NCI-H345 (cell line): ENCODE results near the gene CFAP92.

Source experiments
- DNase-seq: peaks from one replicate; lab custom pipeline; 2025; lab: John Stamatoyannopoulos, UW

The CFAP92 gene

DNA sequence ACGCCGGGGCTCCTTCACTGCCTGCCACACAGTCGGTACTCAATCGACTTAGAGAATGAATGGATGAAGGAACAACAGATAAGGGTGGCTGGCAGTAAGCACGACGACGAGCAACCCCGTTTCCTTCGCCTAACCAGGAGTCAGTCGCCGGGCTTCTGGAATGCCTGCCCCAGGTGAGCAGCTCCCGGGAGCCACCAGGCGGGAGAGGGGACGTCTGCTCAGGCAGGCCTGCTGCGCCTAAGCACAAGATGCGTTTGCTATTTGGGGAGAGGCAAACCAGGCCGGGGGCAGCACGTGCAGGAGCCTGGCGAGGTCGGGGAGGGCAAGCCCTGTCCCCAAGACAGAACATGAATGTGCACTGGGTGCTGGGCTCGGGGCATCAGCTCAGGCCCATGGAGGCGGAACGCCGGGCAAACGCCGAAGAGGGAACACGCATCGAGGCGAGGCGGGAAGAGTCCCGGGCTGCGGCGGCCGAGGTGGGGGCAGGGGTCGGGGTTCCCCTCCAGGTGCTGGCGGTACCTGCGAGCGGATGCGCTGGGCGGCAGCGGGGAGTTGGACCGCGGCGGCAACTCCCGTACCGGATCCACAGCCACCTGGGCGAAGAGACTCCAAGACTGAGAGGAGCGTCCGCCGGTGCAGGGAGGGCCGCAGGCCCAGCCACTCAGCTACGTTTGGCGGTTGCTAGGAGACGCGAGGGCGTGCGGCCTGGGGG, at the start of gene CFAP92:
CFAP92 (minus strand) TSS at position 616 of the 712 bp plus-strand sequence. CDS start 772 bp downstream, outside the sequence.
- DNase-seq = peak; percentile 78

DNA sequence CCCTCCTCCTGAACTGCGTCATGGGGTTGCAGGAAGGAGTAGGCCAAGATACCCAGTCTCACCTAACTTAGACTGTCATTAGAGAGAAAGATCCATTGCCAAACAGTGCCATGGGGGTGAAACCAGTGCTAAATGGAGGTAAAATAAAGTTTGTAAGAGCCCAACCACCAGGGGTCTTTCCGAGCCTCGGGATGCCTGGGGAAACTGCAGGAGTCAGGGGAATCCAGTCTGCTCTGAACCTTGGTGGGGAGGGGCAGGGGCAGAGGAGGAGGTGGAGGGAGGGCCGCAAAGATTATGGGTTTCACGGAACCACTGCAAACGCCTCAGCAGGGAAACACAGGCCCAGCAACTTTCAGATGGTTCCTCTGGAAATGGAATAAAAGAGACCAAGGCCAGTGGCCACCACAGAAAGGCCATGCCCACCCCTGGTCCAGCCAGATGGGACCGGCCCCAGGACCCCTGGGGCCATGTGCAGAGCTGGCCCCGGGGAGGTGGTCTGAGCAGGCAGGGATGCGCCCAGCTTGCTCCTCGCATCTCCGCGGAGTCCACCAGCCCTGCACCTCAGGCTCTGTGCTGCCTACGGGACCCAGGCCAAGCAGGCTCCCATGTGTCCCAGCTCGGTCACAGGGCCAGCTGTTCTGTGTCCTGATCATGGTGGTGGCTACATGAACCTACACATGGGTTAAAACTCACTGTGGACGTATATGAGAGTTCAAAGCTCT, 46.9 kb upstream of the CFAP92 start:
- DNase-seq = no peak

GRCh38 chr3:129040039-129040336, 46.1 kb upstream of the CFAP92 start:
- no peak for DNase-seq

- DNase-seq = peak; percentile 90
Measured at GRCh38 chr3:129039271-129040038, 45.6 kb upstream of the CFAP92 start.

DNA sequence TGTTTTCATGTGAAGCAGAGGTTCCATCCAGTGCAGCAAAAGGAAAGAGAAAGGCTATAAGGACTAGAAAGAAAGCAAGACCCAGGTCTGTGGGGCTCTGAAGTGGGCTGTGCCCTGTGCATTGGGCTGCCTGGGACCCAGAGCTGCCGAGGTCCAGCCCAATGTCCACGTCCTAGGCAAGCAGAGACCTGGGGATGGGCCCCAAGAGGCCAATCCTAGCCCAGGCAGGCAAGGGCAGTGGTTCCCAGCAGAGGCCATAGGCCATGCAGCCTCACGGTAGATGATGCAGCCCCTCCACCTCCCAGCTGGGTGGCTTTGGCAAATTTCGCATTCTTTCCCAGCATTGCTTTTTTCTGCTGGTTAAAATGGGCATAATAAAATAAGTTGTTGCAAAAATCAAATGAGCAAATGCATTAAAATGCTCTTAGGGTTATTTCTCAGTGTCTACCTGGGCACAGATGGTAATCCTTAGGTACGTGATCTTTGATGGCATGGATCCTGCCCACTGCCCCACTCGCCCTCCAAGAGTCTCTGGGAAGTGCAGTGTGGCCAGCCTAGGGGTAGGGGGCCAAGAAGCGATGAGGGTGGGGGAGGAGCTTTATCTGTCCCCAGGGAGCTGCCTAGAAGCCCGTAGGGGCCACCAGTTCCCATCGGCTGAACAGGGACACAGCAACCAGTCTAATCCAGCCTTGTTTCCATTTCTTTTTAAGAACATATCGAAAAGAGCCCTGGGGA, 44.4 kb upstream of the CFAP92 start:
- DNase-seq = no peak

GRCh38 chr3:129037093-129037419, 43.2 kb upstream of the CFAP92 start:
- DNase-seq = no peak

DNA sequence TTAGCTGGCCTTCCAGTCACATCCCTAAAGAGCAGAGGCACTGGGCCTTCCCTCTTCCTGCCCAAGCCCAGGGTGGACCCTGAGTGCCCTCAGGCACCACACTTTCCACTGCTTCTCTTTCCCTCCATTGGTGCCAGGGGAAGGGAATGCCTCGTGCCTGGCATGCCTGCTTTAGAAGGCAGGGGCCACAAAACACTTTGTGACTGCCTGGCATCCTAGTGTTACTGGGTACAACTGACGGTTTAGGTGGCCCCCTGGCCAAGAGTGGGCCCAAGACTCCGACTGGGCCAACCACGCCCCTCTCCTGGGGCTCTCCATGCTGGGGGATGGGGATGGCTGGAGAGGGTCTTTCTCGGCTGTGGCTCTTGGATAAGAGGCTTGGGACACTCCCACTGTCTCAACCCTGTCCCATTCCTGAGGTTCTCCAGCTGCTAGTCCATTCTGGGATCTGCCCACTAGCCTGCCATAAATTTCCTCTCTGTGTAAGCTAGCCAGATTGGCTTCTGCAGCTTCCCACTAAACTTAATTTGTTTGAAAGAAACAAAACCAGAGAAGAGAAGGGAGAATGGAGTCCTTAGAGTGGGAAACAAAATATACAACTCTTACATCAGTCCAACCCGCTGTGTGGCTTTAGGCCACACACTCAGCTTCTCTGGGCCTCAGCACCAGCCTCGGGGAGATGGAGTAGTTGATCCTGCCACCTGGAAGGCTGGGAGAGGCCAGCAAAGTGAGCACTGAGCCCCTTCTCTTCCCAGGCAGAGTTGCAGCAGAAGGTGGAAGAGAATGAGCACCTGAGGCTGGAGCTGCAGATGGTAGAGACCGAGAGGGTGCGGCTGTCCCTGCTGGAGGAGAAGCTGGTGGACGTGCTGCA, 42.6 kb upstream of the CFAP92 start:
- no peak for DNase-seq

DNA sequence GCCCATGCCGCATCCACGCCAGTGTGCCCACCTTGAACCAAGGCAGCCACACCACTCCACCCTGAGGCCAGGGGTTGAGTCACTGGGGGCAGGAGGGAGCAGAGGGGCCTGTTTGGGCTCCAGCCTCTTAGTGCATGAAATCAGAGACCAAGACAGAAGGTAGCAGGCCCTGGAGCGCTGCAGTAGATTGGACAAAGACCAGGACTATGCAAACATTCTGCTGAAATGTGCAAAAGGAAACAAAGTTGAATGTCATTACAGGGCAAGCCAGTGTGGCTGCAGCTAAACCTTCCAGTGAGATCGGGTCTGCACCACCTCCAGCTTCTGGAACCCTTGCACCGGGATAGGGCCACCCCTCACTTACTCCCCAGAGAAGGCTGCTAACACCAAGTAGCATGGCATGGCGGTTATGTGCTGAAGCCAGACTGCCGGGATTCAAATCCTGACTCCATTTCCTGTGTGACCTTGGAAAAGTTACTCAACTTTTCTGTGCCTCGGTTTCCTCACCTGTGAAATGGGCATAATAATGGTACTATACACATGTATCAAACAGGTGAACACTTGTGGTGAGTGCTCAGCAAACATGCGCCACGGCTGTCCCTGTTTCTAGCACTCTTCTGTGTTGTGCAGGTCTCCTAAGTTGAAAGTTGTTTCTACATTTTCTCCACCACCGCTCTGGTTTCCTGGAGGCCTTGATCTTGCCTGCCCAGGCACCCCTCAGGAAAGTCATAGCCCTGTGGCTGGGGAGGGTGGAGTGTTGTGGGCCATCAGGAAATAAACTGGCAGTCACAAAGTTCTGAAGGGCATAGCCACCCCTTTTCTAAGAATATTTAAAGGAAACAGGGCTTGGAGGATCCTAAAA, 41.7 kb upstream of the CFAP92 start:
- DNase-seq = no peak

- no peak for DNase-seq
Measured at GRCh38 chr3:129034642-129035041, 40.8 kb upstream of the CFAP92 start.

- no peak for DNase-seq
Measured at GRCh38 chr3:129033633-129034321, 39.9 kb upstream of the CFAP92 start.

DNA sequence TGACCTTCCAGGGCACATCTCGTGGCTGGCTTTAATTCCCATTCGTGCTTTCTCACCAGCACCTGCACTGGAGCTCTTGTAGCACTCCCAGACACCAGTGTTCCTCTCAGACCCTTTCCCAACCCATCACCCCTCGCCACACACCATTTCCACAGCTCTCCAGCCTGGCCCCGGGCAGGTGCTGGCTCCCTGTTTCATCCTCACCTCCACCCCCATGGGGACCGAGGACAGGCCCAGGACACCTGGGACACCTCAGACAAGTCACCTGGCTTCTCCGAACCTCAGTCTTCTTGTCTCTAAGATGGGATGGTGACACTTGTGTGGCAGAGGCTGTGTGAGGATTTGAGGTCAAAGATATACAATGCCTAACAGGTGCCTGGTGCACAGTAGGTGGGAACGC, 39.3 kb upstream of the CFAP92 start:
- DNase-seq = no peak

DNA sequence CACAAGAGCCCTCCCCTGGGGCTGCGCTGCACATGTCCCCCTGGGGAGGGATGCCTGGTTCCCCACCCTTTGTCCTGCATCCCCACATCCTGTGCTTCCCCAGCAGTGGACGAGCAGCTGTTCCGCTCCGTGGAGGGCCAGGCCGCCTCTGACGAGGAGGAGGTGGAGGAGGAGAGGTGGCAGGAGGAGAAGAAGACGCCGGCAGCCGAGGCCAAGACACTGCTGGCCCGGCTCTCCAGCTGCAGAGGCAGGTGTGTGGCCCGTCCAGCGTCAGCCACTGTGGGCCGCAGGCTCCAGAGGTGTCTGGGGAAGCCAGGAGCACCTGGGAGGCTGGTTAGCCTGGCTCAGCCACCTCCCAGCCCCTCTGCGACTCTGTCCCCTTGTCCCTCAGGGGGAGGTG, 38.8 kb upstream of the CFAP92 start:
- no peak for DNase-seq

GRCh38 chr3:129031476-129032215, 37.8 kb upstream of the CFAP92 start:
- no peak for DNase-seq

DNA sequence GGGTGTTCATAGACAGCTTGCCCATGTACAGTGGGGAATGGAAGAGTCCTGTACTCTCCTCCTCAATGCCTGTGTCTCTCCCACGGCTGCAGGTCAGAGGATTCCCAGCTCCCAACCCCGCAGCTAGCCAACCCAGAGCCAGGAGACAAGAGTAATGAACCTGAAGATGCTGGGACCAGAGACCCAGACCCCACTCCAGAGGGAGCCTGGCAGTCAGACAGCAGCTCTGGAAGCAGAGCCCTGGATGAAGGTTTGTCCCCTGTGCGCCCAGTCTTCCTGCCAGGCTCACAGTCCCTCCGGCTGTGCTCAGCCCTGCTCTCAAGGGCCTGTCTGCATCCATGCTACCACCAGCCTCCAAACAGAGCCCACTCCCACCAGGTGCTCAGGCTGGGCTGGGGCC, 36.7 kb upstream of the CFAP92 start:
- DNase-seq = no peak

DNA sequence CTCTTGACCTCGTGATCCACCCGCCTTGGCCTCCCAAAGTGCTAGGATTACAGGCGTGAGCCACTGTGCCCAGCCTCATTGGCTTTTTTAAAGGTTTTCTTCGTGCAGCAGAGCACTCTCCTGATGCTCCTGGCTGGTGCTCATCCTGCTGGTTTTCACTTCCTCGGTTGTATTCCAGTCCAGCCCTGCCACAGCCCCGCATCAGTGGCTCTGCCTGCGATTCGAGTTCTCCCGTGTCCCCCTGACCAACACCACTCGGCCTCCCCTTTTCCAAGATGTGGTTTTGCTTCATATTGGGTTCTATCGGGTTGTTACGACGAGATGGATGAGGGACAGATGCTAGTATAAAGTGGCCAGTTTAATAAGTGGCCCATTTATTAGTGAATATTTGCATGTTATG, 35.0 kb upstream of the CFAP92 start:
- no peak for DNase-seq

DNA sequence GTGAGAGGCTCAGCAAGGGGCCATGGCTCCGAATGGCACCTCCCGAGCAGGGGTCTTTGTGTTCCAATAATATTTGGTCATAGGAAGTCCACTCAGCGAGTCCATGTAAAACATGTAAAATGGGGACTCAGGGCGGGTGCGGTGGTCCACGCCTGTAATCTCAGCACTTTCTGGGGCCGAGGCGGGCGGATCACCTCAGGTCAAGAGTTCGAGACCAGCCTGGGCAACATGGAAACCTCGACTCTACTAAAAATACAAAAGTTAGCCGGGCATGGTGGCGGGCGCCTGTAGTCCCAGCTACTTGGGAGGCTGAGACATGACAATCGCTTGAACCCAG, 33.6 kb upstream of the CFAP92 start:
- no peak for DNase-seq

DNA sequence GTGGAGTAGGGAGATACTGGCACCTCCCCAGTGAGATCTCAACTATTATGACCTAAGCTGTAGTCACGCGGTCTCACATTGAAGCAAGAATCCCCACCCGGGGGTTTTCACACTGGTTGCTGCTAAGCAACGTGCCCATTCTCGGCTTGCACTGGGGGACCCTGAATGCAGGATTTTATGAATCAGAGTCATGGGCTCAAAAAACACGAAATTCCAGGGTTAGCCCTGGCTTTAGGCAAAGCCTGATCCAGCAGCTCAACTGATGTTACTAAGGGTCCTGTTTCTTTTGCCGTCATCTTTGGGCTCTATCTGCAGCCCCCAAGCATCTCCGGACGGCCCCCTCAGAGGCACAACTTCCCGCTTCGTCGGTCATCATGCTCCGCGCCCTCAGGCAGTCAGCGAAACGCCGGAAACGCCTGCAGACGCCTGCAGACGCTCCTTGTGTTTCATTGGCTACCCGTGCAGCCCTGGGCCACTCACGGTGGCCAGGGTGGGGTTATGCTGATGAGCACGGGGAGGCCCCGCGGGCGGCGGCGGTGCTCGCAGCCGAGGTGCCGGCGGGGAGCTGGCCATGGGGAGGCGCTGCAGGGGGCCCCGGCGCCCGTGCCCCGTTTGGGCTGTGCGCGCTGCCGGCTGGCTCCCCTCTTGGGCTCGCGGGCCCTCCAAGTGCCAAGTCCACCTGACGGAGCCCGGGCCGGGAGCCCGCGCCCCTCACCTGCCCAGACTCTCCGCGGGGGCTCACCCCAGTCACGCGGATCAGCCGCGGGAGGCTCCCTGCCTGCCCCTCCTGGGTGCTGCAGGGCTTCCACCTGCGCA, 33.1 kb upstream of the CFAP92 start:
- peak; percentile 87 for DNase-seq

- DNase-seq = no peak
Measured at GRCh38 chr3:129025691-129026435, 32.0 kb upstream of the CFAP92 start.
